Measurements from ENCODE around the gene CD160. TPM values are rescaled to one million over a fixed set of nuclear protein-coding genes. Genes with fewer than 3 reads are reported as not detected.
"Not testable (repeated sequence)": the region's sequence is repeated elsewhere in the genome, so short reads cannot be mapped to it uniquely, and the experiment has no call there.

Gene CD160, protein sequence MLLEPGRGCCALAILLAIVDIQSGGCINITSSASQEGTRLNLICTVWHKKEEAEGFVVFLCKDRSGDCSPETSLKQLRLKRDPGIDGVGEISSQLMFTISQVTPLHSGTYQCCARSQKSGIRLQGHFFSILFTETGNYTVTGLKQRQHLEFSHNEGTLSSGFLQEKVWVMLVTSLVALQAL
- 1 to 10 TPM in 3 of 4 donors, under 1 TPM in 1; 0.70 to 2.9 (median 1.2) TPM for polyA plus RNA-seq (ENCODE audit: insufficient read length in 4 of 4)

DNA sequence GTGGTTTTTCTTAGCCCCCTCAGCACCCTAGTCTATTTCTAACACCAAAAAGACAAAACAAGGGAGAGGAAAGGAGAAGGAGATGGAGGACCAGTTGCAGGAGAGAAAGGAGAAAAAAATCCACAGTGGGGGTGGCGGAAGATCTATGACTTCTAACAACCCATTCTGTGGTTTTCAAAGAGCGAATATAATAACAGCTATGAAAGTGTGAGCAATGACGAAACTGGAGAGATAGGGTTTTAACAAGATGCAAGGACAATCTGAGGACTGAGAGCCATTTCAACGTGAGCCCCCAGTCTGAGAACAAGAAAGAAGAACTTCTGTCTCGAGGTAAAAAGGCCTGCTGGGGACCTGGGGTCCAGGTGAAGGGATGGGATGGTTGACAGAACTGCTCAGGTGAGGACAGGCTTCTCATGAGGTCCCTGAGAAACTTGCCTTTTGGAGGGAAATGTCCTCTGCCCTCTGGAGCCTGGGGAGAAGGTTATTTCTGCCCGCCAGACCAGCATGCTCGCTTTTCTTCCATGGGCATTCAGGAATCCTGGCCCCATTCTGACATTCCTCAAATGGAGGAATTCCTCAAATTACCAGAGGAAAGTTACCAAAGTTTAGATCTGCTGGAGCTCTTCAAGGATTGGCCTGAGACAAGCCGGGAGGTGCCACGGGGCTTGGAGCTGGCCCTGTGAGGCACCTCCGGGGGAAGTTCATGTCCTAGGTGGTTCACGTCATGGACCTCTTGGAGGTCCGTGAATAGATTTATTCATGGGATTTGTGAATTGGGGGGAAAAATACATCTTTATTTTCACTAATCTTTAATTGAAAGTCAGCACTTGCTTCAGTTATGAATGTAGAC, at the start of gene CD160:
Gene CD160, plus strand, starts transcription at position 270 of the 850 bp plus-strand sequence. CDS start 8,829 bp downstream, outside the sequence.
- no peak for DNase-seq (ENCODE audit: low read depth in 4 of 4, low spot score in 3 of 4)

DNA sequence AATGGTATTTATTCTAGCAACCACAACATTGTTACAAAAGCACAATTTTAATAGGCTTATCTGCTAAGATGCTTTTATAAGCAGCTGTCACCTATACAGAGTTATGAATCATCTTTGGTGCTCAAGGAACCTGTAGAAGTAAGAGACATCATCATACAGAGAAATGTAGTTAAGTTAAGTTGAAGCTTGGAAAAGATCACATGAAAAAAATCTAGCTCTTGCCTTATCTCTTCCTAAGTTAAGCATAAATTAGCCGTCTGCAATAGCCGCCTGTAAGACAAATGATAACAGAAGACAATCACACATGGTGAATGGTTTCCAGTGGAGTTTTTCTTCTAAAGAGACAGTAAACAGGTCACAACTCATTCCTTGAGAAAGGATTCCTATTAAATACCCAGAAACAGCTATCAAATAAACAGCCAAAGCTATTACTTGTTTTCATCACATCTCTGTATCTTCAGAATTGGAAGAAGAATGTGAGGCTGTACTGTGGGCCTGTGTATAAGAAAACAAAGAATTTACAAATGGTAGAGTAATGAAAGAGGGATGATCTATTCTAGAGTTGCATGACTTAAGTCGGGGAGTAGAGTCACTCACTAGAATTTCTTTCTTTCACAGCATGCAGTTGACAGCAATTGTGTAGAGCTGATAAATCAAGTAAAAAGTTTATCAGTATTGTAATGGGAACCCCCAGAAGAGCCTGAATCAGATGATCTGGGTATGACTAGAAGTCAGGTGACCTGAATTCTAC, 48.1 kb upstream of the CD160 start:
- not testable (repeated sequence) for DNase-seq (ENCODE audit: low read depth in 4 of 4, low spot score in 3 of 4)

DNA sequence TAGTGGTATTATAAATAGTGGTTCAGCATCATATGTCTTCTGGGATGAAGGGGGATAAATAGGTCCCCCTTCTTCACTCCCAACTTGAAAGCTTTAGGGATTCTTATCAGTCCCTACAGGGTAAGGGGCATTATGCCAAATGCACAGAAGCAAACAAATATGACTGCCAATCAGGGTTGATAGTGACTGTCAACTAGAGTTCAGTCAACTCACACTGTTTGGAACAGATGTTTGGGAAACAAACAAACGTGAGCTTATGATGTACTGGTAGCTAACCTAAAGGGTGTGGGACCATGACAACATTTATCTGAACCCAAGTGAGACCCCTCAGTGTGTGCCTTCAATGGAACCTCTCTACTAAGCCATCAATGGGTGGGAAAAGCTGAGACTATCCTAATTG, 46.1 kb upstream of the CD160 start:
- not testable (repeated sequence) for DNase-seq (ENCODE audit: low read depth in 4 of 4, low spot score in 3 of 4)

DNA sequence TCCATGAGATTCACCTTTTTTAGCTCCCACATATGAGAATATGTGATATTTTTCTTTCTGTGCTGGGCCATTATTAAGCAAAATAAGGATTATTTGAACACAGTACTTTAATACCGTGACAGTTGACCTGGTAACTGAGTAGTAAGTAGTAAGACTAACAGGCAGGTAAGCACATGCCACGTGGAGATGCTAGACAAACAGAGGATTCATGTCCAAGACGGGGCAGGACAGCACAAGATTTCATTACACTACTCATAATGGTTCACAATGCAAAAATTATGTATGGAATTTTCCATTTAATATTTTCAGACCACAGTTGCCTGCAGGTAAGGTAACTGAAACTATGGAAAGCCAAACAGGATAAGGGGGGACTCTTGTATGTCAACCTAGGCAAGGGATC, 34.4 kb upstream of the CD160 start:
- not testable (repeated sequence) for DNase-seq (ENCODE audit: low read depth in 4 of 4, low spot score in 3 of 4)

DNA sequence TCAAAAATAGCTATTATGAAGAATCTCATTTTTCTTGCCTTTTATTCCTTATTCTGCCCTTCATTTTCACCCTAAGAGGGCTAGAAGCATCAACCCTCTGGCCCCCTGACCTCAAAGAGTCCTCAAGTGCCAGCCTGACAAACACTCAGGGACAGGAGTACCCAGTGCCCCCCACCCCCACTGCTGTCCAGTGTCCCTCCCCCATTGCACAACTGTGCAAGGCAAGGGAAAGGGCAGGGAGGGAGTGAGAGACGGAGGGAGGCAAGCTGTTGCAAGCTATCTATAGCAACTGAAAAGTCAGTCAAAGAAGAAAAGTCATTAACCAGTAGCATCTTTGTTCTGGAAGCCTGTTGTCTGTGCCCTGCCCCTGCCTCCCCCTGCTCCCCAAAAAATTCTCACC, 33.2 kb upstream of the CD160 start:
- DNase-seq (ENCODE audit: low read depth in 4 of 4, low spot score in 3 of 4): not testable (repeated sequence)

DNA sequence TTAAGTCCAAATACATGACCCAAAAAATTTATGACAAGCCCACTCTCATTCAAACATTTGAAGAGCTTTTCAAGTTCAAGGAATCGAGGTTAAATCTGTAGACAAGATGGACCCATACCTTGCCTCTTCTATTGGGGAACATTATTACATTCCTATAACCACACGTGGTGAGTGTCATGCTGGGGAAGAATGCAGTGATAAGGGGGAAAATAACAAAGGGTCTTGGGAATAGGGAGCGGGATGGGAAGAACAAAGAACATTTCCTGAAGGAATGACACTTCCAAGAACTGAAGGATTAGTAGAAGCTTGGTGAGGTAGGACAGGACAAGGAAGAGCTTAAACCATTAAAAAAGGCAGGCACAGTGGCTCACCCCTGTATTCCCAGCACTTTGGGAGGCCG, 31.0 kb upstream of the CD160 start:
- DNase-seq (ENCODE audit: low read depth in 4 of 4, low spot score in 3 of 4): no peak

DNA sequence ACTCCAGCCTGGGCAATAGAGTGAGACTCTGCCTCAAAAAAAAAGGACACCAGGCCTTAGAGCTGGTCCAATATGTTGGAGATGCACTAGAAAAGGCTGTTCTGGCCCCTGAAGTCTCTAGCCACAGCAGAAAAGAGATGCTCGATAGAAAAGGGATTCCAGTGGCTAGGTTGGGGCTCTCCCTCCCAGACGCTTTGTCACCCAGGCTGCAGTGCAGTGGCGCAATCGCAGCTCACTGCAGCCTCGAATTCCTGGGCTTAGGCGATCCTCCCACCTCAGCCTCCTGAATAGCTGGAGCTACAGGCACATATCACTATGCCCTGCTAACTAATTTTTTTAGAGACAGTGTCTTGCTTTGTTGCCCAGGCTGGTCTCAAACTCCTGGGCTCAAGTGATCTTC, 30.4 kb upstream of the CD160 start:
- DNase-seq (ENCODE audit: low read depth in 4 of 4, low spot score in 3 of 4): no peak

DNA sequence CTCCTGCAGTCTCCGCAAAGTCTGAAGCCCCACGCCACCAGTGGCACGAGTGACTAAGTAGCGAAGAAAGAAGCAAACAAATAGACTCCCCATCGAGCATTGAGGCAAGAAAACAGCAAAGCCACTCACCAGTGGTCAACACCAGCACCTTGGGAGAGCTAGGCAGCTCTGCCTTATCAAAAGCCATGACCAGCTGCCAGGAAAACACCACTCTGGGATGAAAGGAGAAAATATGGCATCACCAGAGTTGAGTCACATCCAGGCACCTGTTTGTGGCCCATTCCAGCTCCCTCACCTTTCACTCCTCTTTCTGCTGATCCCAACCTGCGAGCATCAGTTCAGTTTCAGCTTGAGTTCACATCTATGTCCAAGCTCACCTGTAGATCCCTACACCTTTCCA, 29.4 kb upstream of the CD160 start:
- DNase-seq (ENCODE audit: low read depth in 4 of 4, low spot score in 3 of 4): no peak

DNA sequence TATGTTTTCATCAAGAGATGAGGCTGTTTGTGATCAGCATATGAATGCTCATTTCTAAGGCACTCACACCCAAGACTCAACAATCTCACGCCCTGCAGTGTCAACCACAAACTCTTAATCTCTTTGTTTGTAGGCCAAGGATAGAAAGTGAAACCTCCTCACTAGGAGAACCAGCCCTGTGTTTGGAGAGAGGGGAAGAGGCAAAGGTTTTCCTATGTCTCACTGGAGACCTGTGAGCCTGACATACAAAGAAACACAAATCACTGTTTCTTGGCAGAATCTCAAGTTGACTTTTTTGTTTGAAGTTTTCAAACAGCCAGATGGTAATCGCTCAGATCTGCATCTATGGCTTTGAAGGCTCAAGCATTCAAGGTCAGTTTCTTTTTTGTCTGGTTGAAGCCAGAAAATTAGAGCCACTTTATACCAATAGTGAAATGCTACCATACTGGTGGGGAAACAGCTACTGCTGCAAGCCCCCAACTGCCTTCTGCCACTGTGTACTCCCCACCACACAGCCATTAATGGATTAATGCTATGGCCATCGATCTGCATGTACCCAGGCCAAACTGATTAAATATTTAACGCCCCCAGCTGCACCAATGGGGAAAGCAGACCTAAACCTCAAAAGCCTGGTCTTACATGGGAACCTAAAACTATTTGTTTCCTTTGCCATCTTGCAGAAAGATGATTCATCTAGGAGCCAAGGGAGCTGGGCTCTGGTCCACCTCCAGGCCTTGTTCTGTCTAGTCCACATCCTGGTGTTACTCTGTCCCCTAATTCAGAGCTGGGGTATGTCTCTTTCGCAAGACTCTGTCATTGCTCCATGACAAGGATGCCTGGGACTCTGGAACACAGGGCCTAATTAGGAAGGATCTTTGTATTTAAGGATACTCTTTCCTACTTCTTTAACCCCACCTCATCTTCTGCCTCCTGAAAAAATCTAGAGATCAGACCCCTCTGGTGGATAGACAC, 28.4 kb upstream of the CD160 start:
- no peak for DNase-seq (ENCODE audit: low read depth in 4 of 4, low spot score in 3 of 4)

DNA sequence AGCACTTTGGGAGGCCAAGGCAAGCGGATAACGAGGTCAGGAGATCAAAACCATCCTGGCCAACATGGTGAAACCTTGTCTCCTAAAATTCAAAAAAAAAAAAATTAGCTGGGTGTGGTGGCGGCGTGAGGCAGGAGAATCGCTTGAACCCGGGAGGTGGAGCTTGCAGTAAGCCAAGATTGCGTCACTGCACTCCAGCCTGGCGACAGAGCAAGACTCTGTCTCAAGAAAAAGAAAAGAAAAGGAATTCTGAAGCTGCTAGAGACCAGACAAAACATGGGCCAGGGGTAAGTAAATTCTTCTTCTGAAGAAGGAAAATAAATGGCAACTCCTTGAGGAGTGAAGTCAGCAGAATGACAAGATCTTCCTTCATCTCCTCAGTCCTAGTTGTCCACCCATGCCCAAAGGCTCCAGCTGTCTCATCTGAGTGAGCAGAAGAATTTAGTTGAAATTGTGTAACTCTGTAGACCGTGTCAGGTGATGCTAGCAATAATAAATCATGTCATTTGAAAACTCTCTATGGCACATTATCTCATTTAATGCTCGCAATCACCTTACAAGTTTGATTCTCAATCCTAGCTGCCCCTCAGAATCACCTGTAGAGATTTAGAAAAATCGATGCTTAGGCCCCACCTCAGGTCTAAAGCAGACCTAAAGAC, 26.4 kb upstream of the CD160 start:
- DNase-seq (ENCODE audit: low read depth in 4 of 4, low spot score in 3 of 4): no peak

DNA sequence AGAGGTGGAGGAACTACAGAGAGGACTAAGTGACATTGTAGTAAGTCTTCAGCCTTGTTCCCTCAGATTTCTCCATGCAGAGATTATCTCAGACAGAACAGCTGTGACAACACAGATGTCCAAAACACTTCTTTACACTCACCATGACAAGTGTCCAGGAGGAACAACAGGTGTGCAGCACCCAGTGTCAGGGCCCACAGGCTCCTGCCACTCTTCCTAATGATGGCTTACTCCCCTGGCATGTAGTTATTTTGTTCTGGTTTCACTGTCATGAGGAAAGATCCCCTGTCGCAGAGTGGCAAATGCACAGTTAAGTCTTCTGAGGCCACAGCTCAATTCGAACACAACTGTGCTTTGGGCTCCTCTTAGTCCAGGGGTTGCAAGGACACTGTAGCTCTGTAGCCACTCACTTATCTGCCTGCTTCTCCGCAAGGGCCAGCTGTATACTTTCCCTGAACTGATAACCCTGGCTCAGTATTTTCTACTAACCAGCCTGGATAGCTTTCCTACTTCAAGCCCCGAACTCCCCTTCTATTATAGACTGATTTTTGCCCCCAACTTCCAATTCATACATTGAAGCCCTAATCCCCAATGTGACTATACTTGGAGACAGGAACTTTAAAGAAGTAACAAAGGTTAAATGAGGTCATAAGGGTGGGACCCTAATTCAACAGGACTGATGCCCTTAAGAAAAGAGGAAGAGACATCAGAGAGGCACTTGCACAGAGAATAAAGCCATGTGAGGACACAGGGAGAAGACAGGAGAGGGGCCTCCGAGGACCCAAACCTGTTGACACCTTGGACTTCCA, 23.3 kb upstream of the CD160 start:
- no peak for DNase-seq (ENCODE audit: low read depth in 4 of 4, low spot score in 3 of 4)

DNA sequence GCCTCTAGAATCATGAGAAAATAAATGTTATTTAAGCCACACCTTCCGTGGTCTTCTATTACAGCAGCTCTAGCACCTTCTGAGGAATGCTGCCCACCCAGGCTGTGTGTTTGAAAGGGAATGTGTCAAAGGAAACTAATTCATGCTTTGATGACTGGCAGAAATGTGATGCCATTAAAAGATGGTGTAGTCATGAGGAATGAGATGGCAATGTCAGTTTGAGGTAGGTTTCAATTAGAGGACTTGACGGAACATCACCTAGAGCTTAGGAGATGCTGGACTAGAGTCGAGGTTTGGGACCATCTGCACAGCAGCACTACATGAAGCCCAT, 22.7 kb upstream of the CD160 start:
- no peak for DNase-seq (ENCODE audit: low read depth in 4 of 4, low spot score in 3 of 4)

DNA sequence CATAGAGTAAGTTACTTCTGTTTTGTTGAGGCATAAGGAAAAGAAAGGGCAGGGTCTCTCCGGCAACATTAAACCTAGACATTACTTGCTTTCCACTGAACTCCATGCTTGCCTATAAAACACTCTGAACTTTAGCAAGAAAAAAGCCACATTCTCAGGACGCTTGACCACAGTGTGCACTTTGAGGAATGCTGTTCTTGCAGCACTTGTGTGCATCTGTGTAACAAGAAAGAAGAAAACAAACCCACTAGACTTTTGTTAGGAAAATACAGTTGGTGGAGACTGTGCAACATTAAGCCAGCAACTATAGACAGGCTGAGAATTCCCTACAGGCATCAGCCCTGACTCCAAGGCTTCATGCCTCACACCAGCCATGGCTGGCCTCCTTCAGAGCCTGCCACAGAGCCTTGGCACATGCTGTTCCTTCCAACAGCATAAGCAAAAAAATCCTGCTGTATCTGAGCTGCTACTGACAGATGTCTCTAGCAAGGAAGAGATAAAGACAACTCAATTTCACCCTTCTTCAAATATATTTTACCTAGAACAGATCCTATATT, 17.9 kb upstream of the CD160 start:
- DNase-seq (ENCODE audit: low read depth in 4 of 4, low spot score in 3 of 4): no peak

DNA sequence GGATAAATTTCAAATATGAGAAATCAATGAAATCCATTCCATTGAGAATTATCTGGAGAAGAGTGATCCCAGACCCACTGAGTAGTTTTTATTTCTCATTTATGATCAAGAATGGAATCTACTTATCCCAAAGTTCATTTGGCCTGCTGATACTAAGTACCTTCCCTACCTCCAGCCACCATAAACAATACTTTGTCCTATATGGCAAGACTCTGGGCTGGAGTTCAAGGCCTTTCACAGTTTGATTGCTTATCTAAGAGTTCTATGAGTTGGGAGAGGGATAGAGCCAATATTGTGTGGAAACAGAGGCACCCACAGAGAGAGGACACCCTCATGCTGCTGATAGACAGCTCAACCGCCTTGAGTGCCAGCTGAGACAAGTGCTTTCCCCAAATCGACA, 17.2 kb upstream of the CD160 start:
- no peak for DNase-seq (ENCODE audit: low read depth in 4 of 4, low spot score in 3 of 4)

DNA sequence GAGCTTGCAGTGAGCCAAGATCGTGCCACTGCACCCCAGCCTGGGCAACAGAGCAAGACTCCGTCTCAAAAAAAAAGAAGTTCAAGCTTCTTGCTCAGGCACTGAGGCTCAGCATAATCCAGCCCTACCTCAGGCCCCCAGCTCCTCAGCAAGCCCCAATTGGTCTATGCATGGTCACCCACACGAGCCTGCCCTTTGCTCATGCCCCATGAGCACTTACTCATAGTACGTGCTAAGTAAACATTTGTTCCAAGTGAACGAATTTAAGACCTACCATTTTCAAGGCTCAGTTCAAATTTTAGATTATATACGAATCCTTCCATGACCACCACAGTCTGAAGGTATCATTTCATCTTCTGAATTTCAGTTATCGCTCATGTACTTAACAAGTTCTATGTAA, 16.5 kb upstream of the CD160 start:
- DNase-seq (ENCODE audit: low read depth in 4 of 4, low spot score in 3 of 4): no peak

DNA sequence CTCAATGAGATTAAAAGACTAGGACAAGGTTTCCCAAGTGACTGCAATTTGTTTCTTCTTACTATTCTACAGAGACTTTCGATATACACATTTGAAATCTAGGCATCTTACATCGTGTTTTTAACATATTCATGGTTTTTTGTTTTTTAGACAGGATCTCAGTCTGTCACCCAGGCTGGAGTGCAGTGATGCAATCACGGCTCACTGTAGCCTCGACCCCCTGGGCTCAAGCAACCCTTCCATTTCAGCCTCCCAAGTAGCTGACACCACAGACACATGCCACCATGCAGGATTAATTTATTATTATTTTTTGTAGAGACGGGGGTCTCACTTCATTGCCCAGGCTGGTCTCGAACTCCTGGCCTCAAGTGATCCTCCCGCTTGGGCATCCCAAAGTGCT, 13.7 kb upstream of the CD160 start:
- no peak for DNase-seq (ENCODE audit: low read depth in 4 of 4, low spot score in 3 of 4)

DNA sequence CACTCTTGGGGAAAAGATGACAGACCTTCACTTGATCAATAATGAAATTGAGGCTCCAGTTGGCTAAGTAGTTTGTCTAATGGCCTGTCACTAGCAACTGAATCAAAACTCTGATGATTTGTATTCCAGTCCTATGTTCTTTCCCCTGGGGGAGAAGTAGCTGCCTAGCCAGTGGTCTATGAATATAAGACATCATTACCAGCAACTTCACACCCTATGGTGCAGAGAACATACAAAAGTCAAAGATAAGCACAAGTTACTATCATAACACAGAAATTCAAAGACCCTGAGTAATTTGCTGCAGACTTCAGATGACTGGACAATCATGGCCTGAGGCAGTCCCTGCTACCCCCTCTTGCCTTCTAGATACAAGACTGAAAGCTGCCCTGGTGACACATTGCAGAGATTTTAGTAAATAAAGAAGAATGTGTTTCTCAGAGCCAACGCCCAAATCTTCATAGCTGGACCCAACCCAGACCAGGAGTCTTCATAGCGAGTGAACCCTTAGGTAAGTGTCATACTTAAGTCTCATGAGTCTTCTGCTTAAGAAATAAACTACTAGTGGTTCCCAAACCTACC, 13.1 kb upstream of the CD160 start:
- DNase-seq (ENCODE audit: low read depth in 4 of 4, low spot score in 3 of 4): no peak

DNA sequence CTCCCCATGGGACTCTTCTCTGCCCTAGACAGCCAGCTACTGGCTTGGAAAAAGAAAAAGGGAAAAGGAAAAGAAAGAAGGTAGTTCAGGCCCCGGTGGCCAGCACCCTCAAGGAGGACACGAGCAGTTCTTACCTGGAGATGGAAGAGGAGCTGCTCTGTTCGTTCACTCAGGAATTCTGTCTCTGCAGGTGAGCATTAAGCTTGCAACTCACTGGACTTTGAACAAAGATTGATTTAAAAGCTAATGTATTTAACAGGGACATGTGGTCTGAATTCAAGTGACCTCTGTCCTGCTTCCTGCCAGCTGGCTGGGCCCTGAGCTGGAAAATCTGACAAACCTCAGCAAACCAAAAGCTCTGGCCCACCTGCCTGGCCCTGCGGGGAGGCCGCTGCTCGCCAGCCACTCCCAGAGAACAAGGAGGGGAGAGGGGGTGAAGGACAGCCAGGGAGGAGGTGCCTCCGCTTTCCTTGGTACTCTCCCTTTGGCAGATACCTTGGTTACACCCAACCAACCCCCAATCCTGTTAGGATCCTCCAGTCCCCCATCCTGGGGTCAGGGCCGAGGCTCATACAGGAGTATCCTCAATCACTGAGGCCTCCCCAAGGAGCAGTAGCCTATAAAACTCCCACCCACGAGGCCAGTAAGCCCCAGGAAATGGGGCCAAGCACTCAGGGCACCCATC, 12.0 kb upstream of the CD160 start, which contains the start of gene PDZK1:
Gene PDZK1, minus strand, starts transcription at position 186 of the 685 bp plus-strand sequence. CDS start 19,347 bp downstream, outside the sequence.
- no peak for DNase-seq (ENCODE audit: low read depth in 4 of 4, low spot score in 3 of 4)

All from left renal pelvis (tissue), 4 donors.